Measurements from ENCODE around the gene TLR10. TPM values are rescaled to one million over a fixed set of nuclear protein-coding genes. Genes with fewer than 3 reads are reported as not detected.
A peak's percentile ranks its signal among the peaks of the same experiment; 100 is the strongest.

The TLR10 gene
- total and polyA plus RNA-seq, 9 of the 15 experiments (the other 6 are each of a cell fraction or from before 2014, with no cell fraction given) = 0.03 to 0.05 TPM; not detected in 7

DNA sequence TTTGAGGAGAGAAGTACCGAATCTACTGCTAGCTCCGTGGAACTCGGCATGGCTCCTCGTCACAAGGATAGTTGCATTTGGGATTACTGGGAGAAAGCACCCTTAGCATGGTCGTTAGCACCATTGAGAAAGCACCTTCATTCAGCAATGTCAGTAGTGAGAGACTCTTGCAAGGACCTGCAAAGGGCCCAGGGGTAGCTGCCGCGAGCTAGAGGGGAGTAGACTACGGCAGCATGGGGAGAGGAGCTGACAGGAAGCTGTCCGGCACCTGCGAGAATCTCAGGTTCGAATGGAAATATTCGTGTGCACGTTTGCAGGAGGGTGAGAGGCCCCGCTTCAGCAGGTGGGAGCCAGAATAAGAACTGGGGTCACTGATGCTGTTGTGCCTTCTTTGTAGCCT lies 20.2 kb downstream of the TLR10 start:
- in situ Hi-C loops (cut with MboI) (loop anchor here (10.0 kb wide), 1 partner anchor 382 kb away; no protein-coding TSS in a partner anchor), intact Hi-C loops (cut with micrococcal nuclease) (no loop called here)
- 25% methylated on average over 14 of the region's 14 CpGs for WGBS (ENCODE audit: insufficient coverage, low coverage, missing lambda C conversion rate)
- H4K20me1 ChIP-seq (replicated peaks; ENCODE audit: control insufficient read depth, insufficient read depth, low read length) = no peaks in the 10 kb centered on the region
- no peak for ATAC-seq
- H3K36me3 ChIP-seq (ENCODE audit: control insufficient read depth, insufficient read depth, low read length) = no peaks in the 10 kb centered on the region
- H3K9ac ChIP-seq (ENCODE audit: insufficient read depth in 1 of 2, low read depth in 2 of 2, low read length in 2 of 2) = no peak overlapping the region
- DNase-seq (ENCODE audit: extremely low read depth in 1 of 4, low spot score in 3 of 4) = no peak
- 0 out of 2 replicates have a peak overlapping the region, but pooled peaks have one; percentile 7 for H2AFZ ChIP-seq (ENCODE audit: low read depth, low read length)
- H3K4me3 ChIP-seq = no peak overlapping the region
- no peaks in the 10 kb centered on the region for H3K9me3 ChIP-seq (replicated peaks; ENCODE audit: control insufficient read depth, insufficient read depth, low read depth, low read length)
- H3K27me3 ChIP-seq (ENCODE audit: control insufficient read depth in 2 of 2, insufficient read depth in 2 of 2, low read length in 2 of 2) = peaks cover 6 to 33% of the 10 kb centered on the region in 2 experiments
- no TSS peak for BruUV-seq (replicated peaks)
- no peaks in the 10 kb centered on the region for H3K79me2 ChIP-seq (ENCODE audit: control insufficient read depth, insufficient read depth, low read length)
- H3K4me2 ChIP-seq (ENCODE audit: insufficient read depth, low read length) = no peak overlapping the region
- ChIA-PET CTCF (ENCODE audit: low intra/inter-chr PET ratio) (interaction anchor here (0.6 kb wide), 1 partner anchor 581 kb away, joined by 3 read pairs; no protein-coding TSS in a partner anchor), POLR2A (no interaction called here)
- H3K9me1 ChIP-seq (ENCODE audit: control insufficient read depth, insufficient read depth, low read length) = no peaks in the 10 kb centered on the region
- no peak overlapping the region for H3K27ac ChIP-seq (ENCODE audit: extremely low read depth, low read depth, low read length)
- H3K4me1 ChIP-seq (replicated peaks in 1 of 2; ENCODE audit: control insufficient read depth in 2 of 2, insufficient read depth in 2 of 2, low read length in 2 of 2) = no peaks in the 10 kb centered on the region; a peak in 2 of 5 replicates
- FAIRE-seq = no peak
- TF ChIP-seq ZNF584 (CRISPR knock-in tag; IDR thresholded peaks at IDR 0.05; ENCODE audit: low read depth) (no peak), XRCC4 (IDR thresholded peaks at IDR 0.05; ENCODE audit: extremely low read depth, insufficient read depth, insufficient read length) (no peak), HNRNPK (IDR thresholded peaks at IDR 0.05; ENCODE audit: low read depth, low read length, poor library complexity, severe bottlenecking) (no peak), DACH1 (IDR thresholded peaks at IDR 0.05; ENCODE audit: partially characterized antibody) (no peak), BCOR (IDR thresholded peaks at IDR 0.05) (no peak)
- TF ChIP-seq, protein P1, sequence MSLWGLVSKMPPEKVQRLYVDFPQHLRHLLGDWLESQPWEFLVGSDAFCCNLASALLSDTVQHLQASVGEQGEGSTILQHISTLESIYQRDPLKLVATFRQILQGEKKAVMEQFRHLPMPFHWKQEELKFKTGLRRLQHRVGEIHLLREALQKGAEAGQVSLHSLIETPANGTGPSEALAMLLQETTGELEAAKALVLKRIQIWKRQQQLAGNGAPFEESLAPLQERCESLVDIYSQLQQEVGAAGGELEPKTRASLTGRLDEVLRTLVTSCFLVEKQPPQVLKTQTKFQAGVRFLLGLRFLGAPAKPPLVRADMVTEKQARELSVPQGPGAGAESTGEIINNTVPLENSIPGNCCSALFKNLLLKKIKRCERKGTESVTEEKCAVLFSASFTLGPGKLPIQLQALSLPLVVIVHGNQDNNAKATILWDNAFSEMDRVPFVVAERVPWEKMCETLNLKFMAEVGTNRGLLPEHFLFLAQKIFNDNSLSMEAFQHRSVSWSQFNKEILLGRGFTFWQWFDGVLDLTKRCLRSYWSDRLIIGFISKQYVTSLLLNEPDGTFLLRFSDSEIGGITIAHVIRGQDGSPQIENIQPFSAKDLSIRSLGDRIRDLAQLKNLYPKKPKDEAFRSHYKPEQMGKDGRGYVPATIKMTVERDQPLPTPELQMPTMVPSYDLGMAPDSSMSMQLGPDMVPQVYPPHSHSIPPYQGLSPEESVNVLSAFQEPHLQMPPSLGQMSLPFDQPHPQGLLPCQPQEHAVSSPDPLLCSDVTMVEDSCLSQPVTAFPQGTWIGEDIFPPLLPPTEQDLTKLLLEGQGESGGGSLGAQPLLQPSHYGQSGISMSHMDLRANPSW (CRISPR knock-in tag; IDR thresholded peaks at IDR 0.05) = no peak
- TF ChIP-seq, protein P2, sequence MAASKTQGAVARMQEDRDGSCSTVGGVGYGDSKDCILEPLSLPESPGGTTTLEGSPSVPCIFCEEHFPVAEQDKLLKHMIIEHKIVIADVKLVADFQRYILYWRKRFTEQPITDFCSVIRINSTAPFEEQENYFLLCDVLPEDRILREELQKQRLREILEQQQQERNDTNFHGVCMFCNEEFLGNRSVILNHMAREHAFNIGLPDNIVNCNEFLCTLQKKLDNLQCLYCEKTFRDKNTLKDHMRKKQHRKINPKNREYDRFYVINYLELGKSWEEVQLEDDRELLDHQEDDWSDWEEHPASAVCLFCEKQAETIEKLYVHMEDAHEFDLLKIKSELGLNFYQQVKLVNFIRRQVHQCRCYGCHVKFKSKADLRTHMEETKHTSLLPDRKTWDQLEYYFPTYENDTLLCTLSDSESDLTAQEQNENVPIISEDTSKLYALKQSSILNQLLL (CRISPR knock-in tag; IDR thresholded peaks at IDR 0.05; ENCODE audit: borderline replicate concordance) = no peak
- TF ChIP-seq, protein P3, sequence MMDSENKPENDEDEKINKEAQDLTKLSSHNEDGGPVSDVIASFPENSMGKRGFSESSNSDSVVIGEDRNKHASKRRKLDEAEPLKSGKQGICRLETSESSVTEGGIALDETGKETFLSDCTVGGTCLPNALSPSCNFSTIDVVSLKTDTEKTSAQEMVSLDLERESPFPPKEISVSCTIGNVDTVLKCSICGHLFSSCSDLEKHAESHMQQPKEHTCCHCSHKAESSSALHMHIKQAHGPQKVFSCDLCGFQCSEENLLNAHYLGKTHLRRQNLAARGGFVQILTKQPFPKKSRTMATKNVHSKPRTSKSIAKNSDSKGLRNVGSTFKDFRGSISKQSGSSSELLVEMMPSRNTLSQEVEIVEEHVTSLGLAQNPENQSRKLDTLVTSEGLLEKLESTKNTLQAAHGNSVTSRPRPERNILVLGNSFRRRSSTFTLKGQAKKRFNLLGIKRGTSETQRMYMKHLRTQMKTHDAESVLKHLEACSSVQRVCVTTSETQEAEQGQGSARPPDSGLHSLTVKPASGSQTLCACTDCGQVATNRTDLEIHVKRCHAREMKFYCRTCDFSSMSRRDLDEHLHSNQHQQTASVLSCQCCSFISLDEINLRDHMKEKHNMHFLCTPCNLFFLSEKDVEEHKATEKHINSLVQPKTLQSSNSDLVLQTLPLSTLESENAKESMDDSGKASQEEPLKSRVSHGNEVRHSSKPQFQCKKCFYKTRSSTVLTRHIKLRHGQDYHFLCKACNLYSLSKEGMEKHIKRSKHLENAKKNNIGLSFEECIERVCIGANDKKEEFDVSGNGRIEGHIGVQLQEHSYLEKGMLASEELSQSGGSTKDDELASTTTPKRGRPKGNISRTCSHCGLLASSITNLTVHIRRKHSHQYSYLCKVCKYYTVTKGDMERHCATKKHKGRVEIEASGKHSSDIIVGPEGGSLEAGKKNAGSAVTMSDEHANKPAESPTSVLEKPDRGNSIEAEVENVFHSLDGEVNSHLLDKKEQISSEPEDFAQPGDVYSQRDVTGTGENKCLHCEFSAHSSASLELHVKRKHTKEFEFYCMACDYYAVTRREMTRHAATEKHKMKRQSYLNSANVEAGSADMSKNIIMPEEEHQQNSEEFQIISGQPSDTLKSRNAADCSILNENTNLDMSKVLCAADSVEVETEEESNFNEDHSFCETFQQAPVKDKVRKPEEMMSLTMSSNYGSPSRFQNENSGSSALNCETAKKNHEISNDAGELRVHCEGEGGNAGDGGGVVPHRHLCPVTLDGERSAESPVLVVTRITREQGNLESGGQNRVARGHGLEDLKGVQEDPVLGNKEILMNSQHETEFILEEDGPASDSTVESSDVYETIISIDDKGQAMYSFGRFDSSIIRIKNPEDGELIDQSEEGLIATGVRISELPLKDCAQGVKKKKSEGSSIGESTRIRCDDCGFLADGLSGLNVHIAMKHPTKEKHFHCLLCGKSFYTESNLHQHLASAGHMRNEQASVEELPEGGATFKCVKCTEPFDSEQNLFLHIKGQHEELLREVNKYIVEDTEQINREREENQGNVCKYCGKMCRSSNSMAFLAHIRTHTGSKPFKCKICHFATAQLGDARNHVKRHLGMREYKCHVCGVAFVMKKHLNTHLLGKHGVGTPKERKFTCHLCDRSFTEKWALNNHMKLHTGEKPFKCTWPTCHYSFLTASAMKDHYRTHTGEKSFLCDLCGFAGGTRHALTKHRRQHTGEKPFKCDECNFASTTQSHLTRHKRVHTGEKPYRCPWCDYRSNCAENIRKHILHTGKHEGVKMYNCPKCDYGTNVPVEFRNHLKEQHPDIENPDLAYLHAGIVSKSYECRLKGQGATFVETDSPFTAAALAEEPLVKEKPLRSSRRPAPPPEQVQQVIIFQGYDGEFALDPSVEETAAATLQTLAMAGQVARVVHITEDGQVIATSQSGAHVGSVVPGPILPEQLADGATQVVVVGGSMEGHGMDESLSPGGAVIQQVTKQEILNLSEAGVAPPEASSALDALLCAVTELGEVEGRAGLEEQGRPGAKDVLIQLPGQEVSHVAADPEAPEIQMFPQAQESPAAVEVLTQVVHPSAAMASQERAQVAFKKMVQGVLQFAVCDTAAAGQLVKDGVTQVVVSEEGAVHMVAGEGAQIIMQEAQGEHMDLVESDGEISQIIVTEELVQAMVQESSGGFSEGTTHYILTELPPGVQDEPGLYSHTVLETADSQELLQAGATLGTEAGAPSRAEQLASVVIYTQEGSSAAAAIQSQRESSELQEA (IDR thresholded peaks at IDR 0.05; ENCODE audit: low read depth) = no peak

Data from K562 (cell line).